Measurements from ENCODE around the gene BTBD9. TPM values are rescaled to one million over a fixed set of nuclear protein-coding genes. Genes with fewer than 3 reads are reported as not detected.

BTBD9 gene
- total RNA-seq, 1 donor, result 21.4 TPM

GRCh38 chr6:38169977-38170526 is 469.7 kb downstream of the BTBD9 start:
- TF ChIP-seq CTCF (IDR thresholded peaks at IDR 0.05; ENCODE audit: insufficient read depth, low read length), result no peak
- DNase-seq (ENCODE audit: low read depth), result no peak
- H3K4me3 ChIP-seq (ENCODE audit: low read depth, low read length), result no peak overlapping the region

- no peak for DNase-seq (ENCODE audit: low read depth)
- no peak overlapping the region for H3K4me3 ChIP-seq (ENCODE audit: low read depth, low read length)
- TF ChIP-seq CTCF (IDR thresholded peaks at IDR 0.05; ENCODE audit: insufficient read depth, low read length), result no peak
Observed at GRCh38 chr6:38169221-38169976, 470.3 kb downstream of the BTBD9 start.

GRCh38 chr6:38168699-38169098 is 471.0 kb downstream of the BTBD9 start:
- TF ChIP-seq CTCF (IDR thresholded peaks at IDR 0.05; ENCODE audit: insufficient read depth, low read length), result no peak
- no peak for DNase-seq (ENCODE audit: low read depth)
- H3K4me3 ChIP-seq (ENCODE audit: low read depth, low read length), result no peak overlapping the region

GRCh38 chr6:38168126-38168525 is 471.6 kb downstream of the BTBD9 start:
- TF ChIP-seq CTCF (IDR thresholded peaks at IDR 0.05; ENCODE audit: insufficient read depth, low read length), result no peak
- H3K4me3 ChIP-seq (ENCODE audit: low read depth, low read length), result no peak overlapping the region
- DNase-seq (ENCODE audit: low read depth), result no peak

GRCh38 chr6:38167598-38167997 is 472.1 kb downstream of the BTBD9 start:
- TF ChIP-seq CTCF (IDR thresholded peaks at IDR 0.05; ENCODE audit: insufficient read depth, low read length), result no peak
- H3K4me3 ChIP-seq (ENCODE audit: low read depth, low read length), result no peak overlapping the region
- DNase-seq (ENCODE audit: low read depth), result no peak

- no peak for TF ChIP-seq CTCF (IDR thresholded peaks at IDR 0.05; ENCODE audit: insufficient read depth, low read length)
- no peak overlapping the region for H3K4me3 ChIP-seq (ENCODE audit: low read depth, low read length)
- no peak for DNase-seq (ENCODE audit: low read depth)
Observed at GRCh38 chr6:38166411-38167240, 473.1 kb downstream of the BTBD9 start.
